Measurements from ENCODE around the gene SPOCK3.
"Not testable (repeated sequence)": the region's sequence is repeated elsewhere in the genome, so short reads cannot be mapped to it uniquely, and the experiment has no call there.

SPOCK3 gene

DNA sequence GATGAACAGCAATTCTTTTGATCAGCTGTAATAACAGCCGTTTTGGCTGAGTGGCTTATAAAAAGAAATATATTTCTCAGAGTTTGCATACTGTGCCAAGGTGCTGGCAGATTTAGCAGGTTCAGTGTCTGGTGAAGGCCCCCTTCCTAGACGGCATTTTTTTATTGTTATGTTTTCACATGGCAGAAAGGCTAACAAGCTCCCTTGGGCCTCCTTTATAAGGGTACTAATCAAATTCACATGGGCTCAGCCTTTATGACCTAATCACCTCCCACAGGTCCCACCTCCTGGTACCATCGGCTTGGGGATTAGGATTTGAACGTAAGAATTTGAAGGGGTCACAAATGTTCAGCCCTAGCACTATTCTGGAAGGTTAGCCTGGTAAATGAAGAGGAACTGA, 431.9 kb downstream of the SPOCK3 start:
- DNase-seq, result peak in 1 of 14 donors; percentile 0

DNA sequence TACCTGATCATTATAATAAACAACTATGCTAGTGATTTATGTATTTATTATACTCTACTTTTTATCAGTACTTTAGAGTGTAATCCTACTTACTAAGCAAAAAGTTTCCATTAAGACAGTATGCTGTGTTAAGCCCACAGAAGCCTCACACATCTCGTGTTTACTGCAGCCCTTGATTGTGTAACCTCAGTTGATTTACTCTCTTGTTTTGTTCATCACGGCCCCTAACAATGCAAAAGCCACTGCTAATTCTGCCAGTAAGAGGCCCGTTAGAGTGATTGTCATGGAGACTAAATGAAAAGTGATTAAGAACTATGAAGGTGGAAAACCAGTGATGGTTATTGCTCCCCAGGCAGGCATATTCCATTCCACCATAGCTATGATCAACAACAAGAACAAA, 436.2 kb downstream of the SPOCK3 start:
- DNase-seq, result no peak

- DNase-seq, result no peak
Observed at GRCh38 chr4:166777760-166778159, 456.5 kb downstream of the SPOCK3 start.

- no peak for DNase-seq
Observed at GRCh38 chr4:166763018-166763417, 471.3 kb downstream of the SPOCK3 start.

DNA sequence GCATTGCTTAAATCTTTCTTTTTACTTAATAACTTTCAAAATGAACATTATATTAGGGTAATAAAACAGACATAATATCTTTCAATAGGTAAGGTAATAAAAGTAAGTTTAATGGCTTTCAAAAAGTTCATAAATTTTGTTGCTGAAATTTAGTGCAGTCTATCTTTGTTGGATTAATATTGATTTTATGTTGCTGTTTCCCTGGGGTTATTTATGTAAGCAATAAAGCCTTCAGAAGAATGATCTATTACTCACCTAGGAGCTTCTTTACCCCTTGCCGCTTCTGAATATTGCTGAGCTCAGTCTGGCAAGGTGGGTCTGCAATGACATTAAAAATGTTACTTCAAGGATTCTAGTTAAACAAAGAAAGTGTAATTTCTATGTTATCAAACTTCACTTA, 492.6 kb downstream of the SPOCK3 start:
- no peak for DNase-seq

DNA sequence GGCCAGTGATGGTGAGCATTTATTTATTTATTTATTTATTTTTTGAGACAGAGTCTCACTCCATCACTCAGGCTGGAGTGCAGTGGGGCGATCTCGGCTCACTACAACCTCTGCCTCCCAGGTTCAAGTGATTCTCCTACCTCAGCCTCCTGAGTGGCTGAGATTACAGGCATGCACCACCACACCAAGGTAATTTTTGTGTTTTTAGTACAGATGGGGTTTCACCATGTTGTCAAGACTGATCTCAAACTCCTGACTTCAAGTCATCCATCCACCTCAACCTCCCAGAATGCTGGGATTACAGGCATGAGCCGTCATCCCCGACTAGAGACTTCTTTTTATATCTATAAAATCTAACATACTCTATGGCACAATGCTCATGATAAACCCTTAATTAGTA, 495.1 kb downstream of the SPOCK3 start:
- not testable (repeated sequence) for DNase-seq

GRCh38 chr4:166737430-166737829, 496.9 kb downstream of the SPOCK3 start:
- no peak for DNase-seq

GRCh38 chr4:166735553-166735952, 498.7 kb downstream of the SPOCK3 start:
- no peak for DNase-seq

DNA sequence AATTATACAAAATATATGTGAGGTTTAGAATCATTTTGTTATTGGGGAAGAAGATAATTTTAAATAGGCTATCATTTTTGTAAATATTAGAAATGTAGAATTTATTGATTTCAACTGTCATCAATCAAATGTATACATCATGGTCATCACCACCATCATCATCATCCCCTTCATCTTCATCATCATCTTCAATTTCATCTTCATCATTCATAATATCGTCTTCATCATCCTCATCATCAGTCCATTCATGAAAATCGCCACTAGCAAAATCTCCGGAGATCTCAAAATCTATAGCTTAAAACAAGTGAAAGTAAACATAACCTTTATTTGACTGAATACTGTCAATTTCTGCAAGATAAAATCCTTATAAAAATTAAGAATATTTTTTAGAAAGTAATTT, 499.5 kb downstream of the SPOCK3 start:
- no peak for DNase-seq

GRCh38 chr4:166733686-166734085, 500.6 kb downstream of the SPOCK3 start:
- no peak for DNase-seq

DNA sequence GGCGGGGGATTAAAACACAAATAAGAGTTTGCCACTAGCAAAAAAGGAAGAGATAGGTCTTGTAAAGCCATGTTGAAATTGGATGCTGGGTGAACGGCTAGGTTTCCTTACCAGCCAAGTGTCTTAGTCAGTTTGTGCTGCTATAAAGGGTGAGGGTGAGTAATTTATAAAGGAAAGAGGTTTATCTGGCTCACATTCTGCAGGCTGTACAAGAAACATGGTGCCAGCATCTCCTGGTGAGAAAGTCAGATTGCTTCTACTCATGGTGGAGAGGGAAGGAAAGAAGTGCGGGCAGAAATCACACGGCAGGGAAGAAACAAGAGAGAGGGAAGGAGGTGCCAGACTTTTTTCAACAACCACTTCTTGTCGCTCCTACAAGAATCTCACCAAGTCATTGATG, 507.5 kb downstream of the SPOCK3 start:
- DNase-seq, result no peak

DNA sequence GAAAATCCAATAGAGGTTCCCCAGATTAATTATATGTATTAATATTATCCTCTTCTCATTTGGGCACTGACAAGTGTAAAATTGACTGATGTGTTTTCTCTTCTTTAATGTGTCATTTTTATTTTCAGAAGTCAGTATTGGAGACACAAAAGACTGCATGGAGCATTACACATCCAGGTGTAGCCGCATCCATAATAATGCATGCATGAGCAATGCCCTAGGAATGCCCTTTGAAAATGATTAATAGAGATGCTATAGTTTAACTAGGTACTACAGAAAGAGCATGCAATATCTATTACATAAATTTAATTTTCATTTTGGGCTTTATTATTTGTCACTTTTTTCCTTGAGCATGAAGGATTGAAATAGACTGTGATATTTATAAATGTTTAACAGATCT, 509.9 kb downstream of the SPOCK3 start:
- DNase-seq, result no peak

- no peak for DNase-seq
Observed at GRCh38 chr4:166723532-166724140, 510.7 kb downstream of the SPOCK3 start.

GRCh38 chr4:166715748-166716713, 518.3 kb downstream of the SPOCK3 start:
- DNase-seq, result not testable (repeated sequence)

DNA sequence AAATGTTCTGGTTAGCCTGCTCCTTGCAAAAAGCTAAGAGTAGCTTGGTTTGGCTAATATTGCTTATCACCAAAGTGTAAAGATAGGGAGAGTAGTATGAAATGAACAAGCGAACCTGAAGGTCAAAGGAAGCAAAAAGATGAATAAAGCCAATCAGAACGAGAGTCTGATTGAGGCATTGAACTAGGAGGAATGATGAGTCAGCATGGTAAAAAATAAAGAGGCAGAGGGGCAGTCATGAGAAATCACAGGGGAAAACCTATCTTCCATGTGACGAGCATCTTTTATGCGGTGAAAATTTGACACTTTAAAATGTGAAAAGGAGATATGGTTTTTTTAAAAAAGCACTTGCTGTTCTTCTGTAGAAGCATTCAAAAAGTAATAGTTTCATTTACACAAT, 533.7 kb downstream of the SPOCK3 start:
- no peak for DNase-seq

- no peak for DNase-seq
Observed at GRCh38 chr4:166688835-166689234, 545.5 kb downstream of the SPOCK3 start.

GRCh38 chr4:166687828-166688227, 546.5 kb downstream of the SPOCK3 start:
- no peak for DNase-seq

All from C1 segment of cervical spinal cord (tissue), 14 donors.